NK-92 treated with Interleukin-12 subunit alpha and Interleukin-12 subunit beta, amount 100 ng/mL, for 24 hours (cell line): ENCODE results near the gene RAC2.
"Not testable (repeated sequence)": the region's sequence is repeated elsewhere in the genome, so short reads cannot be mapped to it uniquely, and the experiment has no call there.

Source experiments
- DNase-seq: peaks from one replicate; lab custom pipeline; 2025; lab: John Stamatoyannopoulos, UW

The RAC2 gene

GRCh38 chr22:37206118-37206840 lies 37.8 kb downstream of the RAC2 start:
- no peak for DNase-seq

- no peak for DNase-seq
Observed at GRCh38 chr22:37205046-37205445, 39.0 kb downstream of the RAC2 start.

DNA sequence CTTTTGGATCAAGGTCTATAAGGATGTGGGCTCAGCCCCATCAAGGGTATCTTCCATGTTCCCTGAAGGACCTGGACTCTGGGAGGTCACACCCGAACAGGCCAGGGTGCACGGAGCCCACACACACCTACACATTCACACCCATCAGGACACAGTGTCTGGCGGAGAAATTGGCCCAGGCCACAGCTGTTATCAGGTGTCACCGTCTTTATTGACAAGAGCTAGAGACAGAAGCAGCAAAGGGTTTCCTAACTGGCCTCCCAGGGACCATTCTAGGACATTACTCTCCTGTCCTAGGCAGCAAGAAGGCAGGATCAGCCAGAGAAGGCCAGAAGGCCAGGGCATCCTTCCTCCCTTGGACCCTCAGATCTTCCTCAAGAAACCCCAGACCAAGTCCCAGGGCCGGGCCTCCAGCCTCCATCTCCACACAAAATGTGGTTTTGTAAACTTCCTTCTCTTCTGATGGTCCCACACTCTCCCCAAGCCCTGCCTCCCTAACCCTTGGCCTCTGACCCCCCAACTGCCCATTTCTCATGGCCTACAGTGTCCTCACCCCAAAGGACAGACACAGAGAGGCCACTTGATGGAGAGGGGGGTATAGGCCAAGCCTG lies 39.9 kb downstream of the RAC2 start:
- no peak for DNase-seq

- no peak for DNase-seq
Observed at GRCh38 chr22:37203354-37204044, 40.6 kb downstream of the RAC2 start.

DNA sequence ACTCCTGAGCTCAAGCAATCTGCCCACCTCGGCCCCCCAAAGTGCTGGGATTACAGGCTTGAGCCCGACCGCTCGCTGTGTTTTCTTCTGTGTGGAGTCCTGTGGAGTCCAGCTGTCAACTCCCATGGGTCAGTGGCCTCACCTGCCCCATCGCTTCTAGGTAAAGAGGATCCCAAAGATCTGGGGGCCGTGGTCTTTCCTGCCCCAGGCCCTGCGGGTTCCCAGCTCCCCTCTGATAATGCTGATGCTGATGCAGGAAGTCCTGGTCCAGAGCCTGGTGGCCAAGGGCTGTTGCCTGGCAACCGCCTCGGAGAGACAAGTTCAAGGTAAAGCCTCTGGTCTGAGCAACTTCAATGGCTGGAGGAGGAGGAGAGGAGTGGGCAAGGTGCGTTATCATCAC lies 41.4 kb downstream of the RAC2 start:
- DNase-seq = no peak

- no peak for DNase-seq
Observed at GRCh38 chr22:37202001-37202555, 42.0 kb downstream of the RAC2 start.

DNA sequence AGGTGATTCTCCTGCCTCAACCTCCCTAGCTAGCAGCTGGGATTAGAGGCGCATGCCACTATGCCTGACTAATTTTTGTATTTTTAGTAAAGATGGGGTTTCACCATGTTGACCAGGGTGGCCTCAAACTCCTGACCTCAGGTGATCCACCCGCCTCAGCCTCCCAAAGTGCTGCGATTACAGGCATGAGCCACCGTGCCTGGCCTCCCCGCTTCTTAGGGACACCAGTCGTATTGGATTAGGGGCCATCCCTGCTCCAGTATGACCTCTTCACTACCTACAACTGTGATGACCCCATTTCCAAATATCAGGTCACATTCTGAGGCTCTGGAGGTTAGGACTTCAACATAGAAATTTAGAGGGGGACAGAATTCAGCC lies 42.6 kb downstream of the RAC2 start:
- not testable (repeated sequence) for DNase-seq

DNA sequence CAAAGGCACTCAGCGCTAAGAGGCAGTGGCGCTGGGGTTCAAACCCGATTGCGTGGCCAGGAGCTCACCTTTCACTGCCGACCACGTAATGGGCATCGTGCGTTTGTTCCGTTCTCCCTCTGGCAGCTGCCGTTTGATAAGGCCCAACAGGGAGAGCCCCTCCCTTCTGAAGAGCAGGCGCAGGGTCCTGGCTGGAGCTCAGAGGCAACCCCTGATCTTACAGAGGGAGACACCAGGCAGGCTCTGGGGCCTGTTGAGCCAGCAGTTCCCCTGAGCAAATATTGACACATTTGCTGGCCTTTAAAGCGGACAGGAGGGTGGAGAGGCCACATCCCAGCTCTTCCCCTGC lies 44.3 kb downstream of the RAC2 start:
- no peak for DNase-seq

GRCh38 chr22:37199103-37199759 lies 44.8 kb downstream of the RAC2 start:
- peak; percentile 94 for DNase-seq

DNA sequence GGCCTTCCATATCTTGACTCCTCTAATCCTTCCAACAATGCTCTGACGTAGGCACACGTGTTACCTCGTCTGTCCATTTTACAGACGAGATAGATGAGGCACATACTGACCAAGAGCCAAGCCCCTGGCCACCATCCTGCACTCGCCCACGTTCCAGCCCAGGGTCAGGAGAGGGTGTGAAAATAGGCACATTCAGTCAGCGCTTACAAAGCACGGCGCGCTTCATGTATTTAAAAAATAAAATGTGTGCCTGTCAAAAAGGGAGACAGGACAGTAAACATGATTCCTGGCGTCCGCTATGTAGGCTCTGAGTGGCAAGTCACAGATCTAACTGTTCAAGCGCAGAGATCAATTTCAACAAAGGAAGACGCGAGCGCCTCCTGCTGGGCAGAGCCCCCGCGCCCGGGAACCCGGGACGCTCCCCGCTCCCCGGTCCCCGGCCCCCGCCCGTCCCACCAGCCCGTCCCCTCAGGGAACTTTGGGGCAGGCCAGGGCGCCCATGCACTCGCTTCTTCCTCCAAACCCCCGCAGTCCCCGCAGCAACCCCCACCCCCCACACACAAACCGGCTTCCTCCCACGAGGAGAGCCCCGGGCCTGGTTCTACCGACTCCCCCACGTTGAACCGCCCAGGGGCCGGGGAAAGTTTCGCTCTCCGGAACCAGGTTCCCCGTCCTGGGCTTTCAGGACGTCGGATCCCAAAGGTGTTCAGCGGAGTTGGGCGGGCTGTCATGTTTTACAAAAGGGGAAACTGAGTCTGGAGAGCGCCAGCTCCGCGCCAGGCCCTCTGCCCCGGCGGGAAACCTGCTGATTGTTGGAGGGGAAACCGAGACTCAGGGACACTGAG lies 45.6 kb downstream of the RAC2 start:
- peak; percentile 69 for DNase-seq

- no peak for DNase-seq
Observed at GRCh38 chr22:37197451-37198257, 46.4 kb downstream of the RAC2 start.

- no peak for DNase-seq
Observed at GRCh38 chr22:37196539-37197450, 47.3 kb downstream of the RAC2 start.

DNA sequence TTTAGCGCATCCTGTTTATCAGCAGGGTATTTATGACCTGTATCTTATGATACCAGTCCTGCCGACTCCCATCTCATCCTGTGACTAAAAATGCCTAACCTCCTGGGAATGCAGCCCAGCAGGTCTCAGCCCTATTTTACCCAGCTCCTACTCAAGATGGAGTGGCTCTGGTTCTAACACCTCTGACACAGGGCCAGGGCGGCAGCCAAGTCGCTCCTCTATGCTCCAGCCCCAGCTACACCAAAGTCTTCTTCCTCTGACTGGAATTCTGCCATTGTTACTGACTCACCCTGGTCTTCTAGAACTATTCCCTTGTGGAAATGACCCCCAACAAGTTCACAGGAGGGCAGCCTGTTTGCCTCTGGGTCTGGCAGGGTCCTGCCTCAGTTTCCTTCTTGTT lies 48.1 kb downstream of the RAC2 start:
- no peak for DNase-seq

GRCh38 chr22:37194750-37195149 lies 49.3 kb downstream of the RAC2 start:
- DNase-seq = no peak

DNA sequence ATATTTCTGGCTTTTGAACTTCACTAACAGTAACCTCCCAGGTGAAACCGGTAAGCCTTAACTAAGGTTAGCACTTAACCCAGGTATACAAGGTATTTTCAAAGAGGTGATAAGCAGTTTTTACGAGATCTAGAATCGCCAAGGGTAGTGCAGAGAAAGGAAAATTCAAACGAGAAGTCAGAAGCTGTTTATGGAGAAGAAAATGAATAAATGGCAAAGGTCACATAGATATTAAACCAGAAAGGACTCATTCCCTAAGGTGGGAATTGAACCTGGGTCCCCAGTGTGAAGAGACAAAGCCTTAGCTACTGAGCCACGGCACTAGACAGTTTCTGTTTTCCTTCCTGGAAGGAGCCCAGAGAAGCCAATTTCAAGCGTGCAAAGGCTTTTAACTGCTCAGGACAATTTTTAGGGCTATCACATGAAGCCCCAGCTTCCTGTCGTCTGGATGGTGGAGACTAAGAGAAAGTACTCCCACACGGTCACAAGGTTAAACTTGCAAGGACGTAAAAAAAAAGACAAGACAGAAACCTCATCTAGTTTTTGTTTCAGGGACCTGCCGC lies 50.4 kb downstream of the RAC2 start:
- no peak for DNase-seq

DNA sequence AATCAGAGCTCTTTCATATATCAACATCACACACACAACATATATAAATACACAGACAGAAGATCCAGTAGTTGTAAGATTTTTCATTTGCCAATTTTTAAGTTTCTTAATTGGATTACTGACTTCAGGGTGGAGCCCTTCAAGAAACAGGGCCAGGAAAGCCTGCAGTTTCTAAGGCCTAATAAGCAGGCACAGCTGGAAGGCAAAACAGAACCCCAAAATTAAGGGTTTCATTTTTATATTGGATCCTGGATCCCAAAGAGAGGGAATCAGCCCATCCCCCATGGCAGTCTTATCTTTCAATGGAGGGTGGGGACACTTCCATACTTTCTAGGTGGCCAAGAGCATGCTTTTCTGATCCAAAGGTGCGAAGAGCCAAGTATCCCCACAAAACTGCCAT lies 51.3 kb downstream of the RAC2 start:
- no peak for DNase-seq

DNA sequence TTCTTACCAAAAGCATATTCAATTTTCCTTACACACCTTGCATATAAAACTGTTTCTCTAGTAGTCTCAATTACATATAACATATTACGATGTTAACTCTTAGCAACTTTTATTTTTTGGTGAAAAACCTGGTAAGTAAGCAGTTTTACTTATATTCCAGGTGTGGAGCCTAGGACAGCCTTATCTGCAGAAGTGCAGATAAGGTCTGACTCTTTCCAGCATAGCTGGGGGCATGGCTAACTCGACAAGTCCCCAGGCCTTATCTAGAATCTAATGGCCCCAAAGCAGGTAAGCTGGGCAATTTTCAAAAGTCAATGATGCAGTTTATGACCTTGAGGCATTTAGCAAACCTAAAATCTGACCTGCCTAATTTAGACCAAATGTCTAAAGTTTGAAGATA lies 51.9 kb downstream of the RAC2 start:
- DNase-seq = no peak

DNA sequence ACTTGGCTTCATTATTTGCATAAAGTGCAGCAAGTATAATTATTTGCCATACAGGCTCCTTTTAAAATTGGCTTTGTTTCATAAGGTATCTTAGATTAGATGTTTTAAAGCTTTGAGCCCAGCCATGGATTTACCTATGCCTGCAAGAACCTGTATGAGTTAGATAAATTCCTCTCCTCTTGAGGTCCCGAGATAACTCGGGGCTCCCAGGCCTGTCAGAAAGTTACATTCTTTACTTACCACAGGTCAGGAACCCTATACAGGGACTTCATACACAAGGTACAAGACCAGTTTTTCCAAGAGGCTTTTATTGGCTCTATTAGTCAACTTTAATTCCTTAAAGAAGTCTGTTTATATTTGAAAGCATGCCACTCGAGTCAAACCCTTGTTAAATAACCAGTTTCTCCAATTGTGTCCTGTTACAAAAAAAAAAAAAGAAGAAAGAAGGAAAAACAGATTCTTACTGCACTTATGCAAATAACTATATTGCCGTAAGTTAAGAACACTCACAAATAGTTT lies 53.7 kb downstream of the RAC2 start:
- DNase-seq = no peak

GRCh38 chr22:37188901-37189466 lies 55.1 kb downstream of the RAC2 start:
- DNase-seq = no peak
